ENCODE data around the gene HOXA9.
A peak's percentile ranks its signal among the peaks of the same experiment; 100 is the strongest.

Gene HOXA9

GRCh38 chr7:27151931-27152815, 13.2 kb downstream of the HOXA9 start, which contains the start of gene HOXA3:
TSS of gene HOXA3 (minus strand) at chr7:27152583. CDS start at chr7:27110640, 41,943 bp downstream.
- DNase-seq, result no peak

- no peak for DNase-seq
Measured at GRCh38 chr7:27151341-27151930, 13.9 kb downstream of the HOXA9 start.

- DNase-seq, result no peak
Measured at GRCh38 chr7:27150568-27151340, 14.6 kb downstream of the HOXA9 start.

DNA sequence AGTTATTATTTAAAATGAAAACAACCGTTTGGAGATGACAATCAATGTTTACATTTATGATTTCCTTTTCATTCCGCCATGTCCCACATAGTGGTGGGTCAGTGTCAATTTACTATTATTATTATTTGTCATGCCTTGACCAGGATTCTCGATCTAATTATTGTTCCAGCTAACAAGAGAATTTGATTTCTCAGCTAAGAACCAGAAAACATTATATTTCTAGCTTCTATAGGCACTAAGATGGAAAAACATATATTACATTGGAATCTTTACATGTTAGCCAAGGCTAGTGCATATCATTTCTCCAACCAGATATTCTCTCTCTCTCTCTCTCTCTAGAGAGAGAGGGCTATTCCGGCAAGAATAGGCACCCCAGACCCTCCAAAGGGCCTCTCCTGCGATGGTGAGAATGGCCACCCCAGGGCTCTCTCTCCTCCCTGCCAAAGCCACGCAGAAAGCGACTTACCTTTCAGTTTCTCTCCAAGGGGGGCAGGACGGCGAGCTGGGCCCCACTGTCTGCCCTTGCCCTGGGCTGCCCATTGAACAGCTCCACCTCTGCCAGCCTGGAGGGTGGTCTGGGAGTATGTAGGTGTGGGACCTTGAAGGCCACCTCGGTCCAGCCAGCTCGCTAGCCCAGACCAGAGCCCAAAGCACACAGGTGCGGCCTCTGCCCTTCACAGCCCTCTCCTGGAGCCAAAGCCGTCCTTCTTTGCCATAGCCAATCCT, 15.3 kb downstream of the HOXA9 start:
- DNase-seq, result no peak

GRCh38 chr7:27148756-27149641, 16.3 kb downstream of the HOXA9 start:
- no peak for DNase-seq

- no peak for DNase-seq
Measured at GRCh38 chr7:27148031-27148755, 17.1 kb downstream of the HOXA9 start.

DNA sequence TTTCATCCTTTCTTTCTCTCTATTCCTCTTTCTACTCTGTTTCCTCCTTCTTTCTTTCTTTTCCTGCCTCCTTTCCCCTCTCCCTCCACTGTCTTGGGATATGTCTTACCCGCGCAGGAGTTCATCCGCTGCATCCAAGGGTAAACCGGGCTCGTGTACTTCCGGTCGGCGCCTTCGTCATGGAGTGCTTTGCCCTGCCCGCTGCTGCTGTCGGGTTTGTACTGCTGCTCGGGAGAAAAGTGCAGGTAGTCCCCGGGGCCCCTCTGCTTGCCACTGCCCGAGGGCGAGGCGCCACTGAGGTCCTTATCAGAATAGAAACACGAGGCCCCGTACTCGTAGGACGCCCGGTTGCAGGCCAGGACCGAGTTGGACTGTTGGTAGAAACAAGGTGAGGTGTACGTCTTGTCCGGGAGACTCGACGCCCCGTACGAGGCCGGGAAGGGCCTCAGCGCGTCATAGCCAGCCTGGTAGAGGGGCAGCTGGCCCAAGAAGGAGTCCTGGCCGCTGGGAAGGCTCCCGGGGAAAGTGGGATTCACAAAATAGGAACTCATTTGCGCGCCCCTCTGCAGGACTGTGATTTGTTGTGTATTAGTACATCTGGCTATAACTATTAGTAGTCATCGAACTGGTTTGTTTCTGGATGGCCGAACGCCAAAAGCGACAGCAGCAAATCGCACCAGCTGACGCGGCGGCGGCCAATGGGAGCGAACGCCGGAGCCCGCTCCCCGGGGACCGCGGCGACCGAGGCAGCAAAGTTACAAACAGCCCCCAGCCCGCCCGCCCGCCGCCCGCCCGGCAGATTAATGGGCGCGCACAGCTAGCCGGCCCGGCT, 17.9 kb downstream of the HOXA9 start, which contains the start of gene HOXA6:
Gene HOXA6 (minus strand): TSS at position 576 of the 832 bp plus-strand sequence. CDS start 25 bp downstream, at position 551.
- DNase-seq, result no peak

GRCh38 chr7:27146491-27147198, 18.7 kb downstream of the HOXA9 start:
- no peak for DNase-seq

DNA sequence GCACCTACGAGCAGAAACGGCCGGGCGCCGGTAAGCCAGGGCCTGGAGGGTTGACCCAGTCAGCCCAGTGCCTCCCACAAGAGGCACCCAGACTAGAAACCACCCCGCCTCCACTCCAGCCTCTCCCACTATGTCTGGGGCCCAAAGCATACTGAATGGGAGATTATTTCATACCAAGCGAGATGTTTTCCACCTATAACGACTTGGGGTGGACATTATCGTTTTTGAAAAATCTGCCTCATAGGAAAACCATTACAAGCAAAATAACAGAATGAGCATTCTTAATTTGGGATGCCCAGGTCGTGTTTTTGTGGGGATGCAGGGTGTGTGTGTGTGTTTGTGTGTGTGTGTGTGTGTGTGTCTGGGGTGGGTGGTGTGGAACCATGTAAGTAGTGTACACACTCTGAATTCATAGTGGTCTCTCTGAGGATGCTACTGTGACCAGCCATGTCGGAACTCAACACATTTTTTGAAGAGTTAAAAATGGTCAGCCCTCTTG, 19.4 kb downstream of the HOXA9 start:
- DNase-seq, result no peak

DNA sequence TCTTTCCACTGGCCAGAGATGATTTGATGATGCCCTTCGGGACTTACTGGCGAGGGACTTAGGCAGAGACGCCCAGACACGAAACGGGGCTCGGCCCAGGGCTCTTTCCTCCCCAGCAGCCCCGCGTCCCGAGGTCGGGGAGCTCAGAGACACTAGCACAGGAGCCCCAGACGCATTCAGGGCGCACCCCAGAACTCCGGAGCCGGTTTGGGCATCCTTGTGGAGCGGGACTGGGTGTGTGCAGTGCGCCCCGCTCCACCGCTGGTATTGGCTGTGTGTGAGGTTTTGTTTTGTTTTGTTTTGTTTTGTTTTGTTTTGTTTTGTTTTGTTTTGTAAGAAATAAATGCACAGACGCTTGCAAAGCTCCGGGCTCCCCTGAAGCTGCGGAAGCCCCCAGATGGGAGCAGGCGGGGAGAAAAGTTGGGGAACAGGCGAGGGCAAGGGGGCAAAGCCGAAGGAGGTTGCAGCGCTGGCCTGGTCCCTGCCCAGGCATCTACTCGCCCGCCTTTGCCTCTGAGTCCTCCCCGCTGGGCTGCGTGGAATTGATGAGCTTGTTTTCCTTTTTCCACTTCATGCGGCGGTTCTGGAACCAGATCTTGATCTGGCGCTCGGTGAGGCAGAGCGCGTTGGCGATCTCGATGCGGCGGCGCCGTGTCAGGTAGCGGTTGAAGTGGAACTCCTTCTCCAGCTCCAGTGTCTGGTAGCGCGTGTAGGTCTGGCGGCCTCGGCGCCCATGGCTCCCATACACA, 20.0 kb downstream of the HOXA9 start:
- no peak for DNase-seq

GRCh38 chr7:27144781-27145164, 20.6 kb downstream of the HOXA9 start:
- DNase-seq, result no peak

DNA sequence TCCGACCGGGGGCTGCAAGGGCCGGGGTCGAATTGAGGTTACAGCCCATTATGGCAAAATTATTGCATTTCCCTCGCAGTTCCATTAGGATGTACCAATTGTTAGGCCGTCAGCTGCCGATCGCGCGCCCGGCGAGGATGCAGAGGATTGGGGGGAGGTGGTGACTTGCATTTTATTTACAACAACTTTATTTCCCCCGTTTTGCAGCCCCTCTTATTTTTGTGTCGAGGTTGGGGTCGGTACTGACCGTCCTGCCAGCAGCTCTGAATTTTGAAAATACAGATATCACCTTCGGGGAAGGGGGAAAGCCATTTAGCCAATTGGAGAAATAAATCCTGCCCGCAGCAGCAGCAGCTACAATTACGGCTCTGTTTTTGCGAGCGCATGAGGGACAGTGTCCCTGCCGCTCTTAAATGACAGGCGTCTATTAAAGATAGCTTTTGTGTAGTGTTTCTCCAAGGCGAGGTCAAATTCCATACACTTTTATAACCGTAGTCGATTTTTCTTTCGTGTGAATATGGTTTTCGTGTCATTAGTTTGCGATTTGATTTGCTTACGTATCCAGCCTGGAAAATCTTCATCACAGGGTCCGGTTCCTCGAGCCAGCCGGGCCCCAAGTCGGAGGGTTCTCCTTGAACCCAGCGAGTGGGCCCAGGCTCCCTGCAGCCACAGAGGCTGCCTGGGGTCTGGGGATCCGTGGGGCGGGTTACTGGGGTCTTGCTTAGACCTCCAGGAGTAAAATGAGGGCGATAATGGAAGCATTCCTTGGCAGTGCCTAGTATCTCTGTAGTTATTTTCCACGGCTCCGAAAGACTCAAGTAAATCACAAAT, 21.2 kb downstream of the HOXA9 start:
- DNase-seq, result no peak

DNA sequence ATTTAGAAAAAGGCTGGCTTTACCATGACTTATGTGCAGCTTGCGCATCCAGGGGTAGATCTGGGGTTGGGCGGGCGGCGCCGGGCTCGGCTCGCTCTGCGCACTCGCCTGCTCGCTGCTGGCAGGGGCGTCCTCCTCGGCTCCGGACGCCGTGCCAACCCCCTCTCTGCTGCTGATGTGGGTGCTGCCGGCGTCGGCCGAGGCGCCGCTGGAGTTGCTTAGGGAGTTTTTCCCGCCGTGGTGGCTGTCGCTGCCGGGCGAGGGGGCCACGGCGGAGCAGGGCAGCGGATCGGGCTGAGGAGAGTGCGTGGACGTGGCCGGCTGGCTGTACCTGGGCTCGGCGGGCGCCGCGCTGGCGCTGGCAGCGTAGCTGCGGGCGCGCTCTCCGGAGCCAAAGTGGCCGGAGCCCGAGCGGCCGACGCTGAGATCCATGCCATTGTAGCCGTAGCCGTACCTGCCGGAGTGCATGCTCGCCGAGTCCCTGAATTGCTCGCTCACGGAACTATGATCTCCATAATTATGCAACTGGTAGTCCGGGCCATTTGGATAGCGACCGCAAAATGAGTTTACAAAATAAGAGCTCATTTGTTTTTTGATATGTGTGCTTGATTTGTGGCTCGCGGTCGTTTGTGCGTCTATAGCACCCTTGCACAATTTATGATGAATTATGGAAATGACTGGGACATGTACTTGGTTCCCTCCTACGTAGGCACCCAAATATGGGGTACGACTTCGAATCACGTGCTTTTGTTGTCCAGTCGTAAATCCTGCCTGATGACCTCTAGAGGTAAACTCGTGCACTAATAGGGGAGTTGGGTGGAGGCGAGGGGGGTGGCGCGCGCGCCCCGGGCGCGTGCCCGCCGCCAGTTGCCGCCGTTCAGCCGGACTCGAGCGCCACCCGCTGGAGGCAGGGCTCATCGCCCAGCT, 22.1 kb downstream of the HOXA9 start, which contains the start of gene HOXA5:
Gene HOXA5 (minus strand): TSS at position 659 of the 927 bp plus-strand sequence. CDS start 74 bp downstream, at position 585.
- DNase-seq, result peak; percentile 74

- DNase-seq, result no peak
Measured at GRCh38 chr7:27142580-27143022, 22.7 kb downstream of the HOXA9 start.

DNA sequence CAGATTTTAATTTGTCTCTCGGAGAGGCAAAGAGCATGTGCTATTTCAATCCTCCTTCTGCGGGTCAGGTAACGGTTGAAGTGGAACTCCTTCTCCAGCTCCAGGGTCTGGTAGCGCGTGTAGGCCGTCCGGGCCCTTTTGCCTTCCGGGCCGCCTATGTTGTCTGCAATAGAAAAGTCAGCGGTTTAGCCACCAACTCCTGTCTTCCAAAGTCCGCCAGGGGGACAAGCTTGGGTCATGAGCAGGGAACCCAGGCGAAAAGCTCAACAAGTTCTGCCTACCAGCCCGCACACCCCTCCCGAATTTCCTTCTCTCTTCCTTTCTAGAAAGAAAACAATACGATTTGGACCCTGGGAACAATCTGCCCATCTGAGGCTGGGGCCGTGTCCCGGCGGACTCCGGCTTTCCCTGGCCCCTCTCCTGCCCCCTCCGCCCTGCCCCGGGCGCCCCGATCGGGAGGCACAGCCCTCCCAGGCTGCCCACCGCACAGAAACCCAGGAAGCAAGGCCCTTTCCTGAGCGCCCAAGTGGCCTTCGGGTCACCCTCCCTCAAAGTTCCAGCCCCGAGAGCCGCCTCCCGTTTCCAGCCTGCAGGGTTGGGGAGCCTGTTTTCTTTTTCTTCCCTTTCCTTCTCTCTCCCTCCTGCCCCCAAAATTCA, 23.3 kb downstream of the HOXA9 start:
- DNase-seq, result no peak
